Measurements from ENCODE around the gene YDJC. TPM values are rescaled to one million over a fixed set of nuclear protein-coding genes. Genes with fewer than 3 reads are reported as not detected.
"Not testable (repeated sequence)": the region's sequence is repeated elsewhere in the genome, so short reads cannot be mapped to it uniquely, and the experiment has no call there.

YDJC gene
- total RNA-seq, 1 donor from 2014 or later: 80.8 TPM

DNA sequence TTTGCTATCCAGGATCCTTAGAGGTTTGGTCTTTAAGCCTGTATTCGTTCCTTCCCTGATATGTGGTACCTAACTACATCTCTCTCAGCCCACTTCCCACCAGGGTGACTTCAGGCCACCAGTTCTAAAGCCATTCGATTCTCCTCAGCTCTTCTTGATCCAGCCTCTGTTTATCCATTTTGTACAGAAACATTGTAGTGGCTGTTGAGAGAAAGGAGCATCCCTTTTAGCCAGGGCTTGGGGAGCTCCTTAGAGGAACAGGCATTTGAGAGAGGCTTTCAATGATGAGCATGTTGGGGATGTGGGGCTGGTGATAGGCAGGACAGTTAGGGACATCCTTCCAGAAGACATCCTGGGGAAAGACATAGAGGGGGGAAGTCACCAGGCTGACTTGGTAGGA is 44.4 kb downstream of the YDJC start:
- TF ChIP-seq, protein P1, sequence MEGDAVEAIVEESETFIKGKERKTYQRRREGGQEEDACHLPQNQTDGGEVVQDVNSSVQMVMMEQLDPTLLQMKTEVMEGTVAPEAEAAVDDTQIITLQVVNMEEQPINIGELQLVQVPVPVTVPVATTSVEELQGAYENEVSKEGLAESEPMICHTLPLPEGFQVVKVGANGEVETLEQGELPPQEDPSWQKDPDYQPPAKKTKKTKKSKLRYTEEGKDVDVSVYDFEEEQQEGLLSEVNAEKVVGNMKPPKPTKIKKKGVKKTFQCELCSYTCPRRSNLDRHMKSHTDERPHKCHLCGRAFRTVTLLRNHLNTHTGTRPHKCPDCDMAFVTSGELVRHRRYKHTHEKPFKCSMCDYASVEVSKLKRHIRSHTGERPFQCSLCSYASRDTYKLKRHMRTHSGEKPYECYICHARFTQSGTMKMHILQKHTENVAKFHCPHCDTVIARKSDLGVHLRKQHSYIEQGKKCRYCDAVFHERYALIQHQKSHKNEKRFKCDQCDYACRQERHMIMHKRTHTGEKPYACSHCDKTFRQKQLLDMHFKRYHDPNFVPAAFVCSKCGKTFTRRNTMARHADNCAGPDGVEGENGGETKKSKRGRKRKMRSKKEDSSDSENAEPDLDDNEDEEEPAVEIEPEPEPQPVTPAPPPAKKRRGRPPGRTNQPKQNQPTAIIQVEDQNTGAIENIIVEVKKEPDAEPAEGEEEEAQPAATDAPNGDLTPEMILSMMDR (IDR thresholded peaks at IDR 0.05): no peak

DNA sequence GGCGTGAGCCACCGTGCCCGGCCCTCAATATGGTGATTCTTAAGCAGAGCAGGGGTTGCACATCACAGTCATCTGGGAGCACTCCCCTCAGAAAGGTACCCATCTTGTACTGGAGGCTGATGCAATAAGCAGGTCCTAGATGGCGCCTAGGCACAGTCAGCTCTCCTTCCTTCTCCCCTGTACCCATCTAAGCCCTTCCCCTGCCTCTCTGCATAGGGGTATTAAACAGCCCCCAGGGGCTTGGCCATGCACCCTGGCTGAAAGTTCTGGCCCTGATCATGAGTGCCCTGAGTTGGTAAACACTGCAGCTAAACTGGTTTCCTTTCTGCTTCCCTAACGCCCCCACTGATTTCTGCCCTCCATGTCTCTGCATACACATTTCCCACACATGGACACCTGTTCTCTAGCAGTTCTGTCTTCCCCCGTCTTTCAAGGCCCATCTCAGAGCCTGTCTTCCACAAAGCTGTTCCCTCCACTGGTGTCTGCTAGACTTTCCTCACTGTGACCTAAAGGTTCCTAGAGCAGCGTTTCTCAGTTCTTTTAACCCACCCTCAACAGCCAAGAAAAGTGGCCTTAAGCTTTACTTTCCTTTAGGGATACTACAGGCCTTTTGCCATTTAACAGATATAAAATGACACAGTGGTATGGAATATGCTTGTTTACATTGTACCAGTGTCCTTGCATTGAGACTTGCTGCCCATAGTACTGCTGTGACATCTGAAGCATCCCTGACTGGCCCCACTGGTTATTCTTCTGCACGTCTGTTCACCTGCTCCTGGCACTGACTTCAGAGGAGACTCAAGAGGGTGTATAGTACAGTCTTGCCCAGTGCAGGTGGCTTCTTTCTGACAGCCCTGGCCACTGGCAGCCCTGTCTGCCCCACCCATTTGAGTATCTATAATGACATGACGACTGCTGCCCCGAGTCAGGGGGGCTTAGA is 46.8 kb downstream of the YDJC start:
- H3K27ac ChIP-seq: no peak overlapping the region
- TF ChIP-seq, protein P1 (IDR thresholded peaks at IDR 0.05): no peak
- H3K4me3 ChIP-seq: no peak overlapping the region
- no peaks in the 10 kb centered on the region for H3K36me3 ChIP-seq
- no peaks in the 10 kb centered on the region for H3K27me3 ChIP-seq
- no peak for DNase-seq (ENCODE audit: low spot score in 2 of 2)
- intact Hi-C loops (cut with DNase I): no loop called here
- no peaks in the 10 kb centered on the region for H3K9me3 ChIP-seq
- peaks cover under 1 to 9% of the 10 kb centered on the region in 2 donors for H3K4me1 ChIP-seq

More for the DNA sequence above, 44.4 kb downstream of the YDJC start:
- intact Hi-C loops (cut with DNase I): no loop called here
- Histone ChIP-seq H3K27me3 (no peaks in the 10 kb centered on the region), H3K4me1 (peaks cover 0 to 19% of the 10 kb centered on the region in 2 donors), H3K9me3 (no peaks in the 10 kb centered on the region), H3K4me3 (no peak overlapping the region), H3K27ac (no peak overlapping the region), H3K36me3 (no peaks in the 10 kb centered on the region)
- no peak for DNase-seq (ENCODE audit: low spot score in 2 of 2)

DNA sequence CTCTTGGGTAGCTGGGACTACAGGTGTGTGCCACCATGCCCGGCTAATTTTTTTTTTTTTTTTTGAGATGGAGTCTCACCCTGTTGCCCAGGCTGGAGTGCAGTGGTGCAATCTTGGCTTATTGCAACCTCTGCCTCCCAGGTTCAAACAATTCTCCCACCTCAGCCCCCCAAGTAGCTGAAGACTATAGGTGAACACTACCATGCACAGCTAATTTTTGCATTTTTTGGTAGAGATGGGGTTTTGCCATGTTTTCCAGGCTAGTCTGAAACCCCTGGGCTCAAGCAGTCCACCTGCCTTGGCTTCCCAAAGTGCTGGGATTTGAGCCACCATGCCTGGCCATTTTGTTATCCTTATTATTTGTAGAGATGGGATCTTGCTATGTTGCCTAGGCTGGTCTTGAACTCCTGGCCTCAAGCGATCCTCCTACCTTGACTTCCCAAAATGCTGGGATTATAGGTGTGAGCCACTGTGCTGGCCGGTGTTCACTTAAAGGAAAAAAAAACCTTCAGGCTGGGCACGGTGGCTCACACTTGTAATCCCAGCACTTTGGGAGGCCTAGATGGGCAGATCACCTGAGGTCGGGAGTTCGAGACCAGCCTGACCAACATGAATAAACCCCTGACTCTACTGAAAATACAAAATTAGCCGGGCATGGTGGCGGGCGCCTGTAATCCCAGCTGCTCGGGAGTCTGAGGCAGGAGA is 48.7 kb downstream of the YDJC start:
- H3K4me3 ChIP-seq; H3K9me3 ChIP-seq; DNase-seq (ENCODE audit: low spot score in 2 of 2); H3K27ac ChIP-seq; H3K27me3 ChIP-seq; H3K36me3 ChIP-seq; intact Hi-C loops (cut with DNase I): not testable (repeated sequence)
- peaks cover 2 to 14% of the 10 kb centered on the region in 2 donors for H3K4me1 ChIP-seq

DNA sequence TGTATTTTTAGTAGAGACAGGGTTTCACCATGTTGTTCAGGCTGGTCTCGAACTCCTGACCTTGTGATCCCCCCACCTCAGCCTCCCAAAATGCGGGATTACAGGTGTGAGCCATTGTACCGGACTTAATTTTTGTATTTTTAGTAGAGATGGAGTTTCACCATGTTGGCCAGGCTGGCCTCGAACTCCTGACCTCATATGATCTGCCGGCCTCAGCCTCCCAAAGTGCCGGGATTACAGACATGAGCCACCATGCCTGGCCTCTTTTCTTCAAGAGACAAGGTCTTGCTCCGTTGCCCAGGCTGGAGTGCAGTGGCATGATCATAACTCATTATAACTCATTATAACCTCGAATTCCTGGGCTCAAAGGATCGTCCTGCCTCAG is 49.2 kb downstream of the YDJC start:
- not testable (repeated sequence) for H3K9me3 ChIP-seq, H3K27me3 ChIP-seq

DNA sequence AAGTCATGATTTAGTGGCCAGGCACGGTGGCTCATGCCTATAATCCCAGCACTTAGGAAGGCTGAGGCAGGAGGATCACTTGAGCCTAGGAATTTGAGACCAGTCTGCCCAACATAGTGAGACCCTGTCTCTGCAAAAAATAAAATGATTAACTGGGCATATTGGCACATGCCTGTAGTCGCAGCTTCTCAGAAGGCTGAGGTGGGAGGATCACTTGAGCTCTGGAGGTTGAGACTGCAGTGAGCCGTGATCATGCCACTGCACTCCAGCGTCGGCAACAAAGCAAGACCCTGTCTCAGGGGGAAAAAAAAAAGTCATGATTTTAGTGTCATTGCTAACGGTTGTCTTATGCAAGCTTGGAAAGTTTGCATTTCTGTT is 50.4 kb downstream of the YDJC start:
- Histone ChIP-seq H3K4me3 (no peak overlapping the region), H3K9me3 (no peaks in the 10 kb centered on the region), H3K27me3 (no peaks in the 10 kb centered on the region), H3K4me1 (peaks cover 3 to 15% of the 10 kb centered on the region in 2 donors), H3K36me3 (no peaks in the 10 kb centered on the region), H3K27ac (no peak overlapping the region)
- intact Hi-C loops (cut with DNase I): no loop called here
- TF ChIP-seq, protein P1 (IDR thresholded peaks at IDR 0.05): no peak
- no peak for DNase-seq (ENCODE audit: low spot score in 2 of 2)

More for the DNA sequence above, 49.2 kb downstream of the YDJC start:
- intact Hi-C loops (cut with DNase I); H3K27ac ChIP-seq; H3K36me3 ChIP-seq; H3K4me3 ChIP-seq; DNase-seq (ENCODE audit: low spot score in 2 of 2): not testable (repeated sequence)
- peaks cover 2 to 14% of the 10 kb centered on the region in 2 donors for H3K4me1 ChIP-seq

Other genes starting within 250 kb of the YDJC start
- not detected for gene RIMBP3B, start 246.3 kb downstream of the YDJC start, total RNA-seq
- gene HIC2, start 212.7 kb downstream of the YDJC start, total RNA-seq: 8.2 TPM
- gene TMEM191C, start 162.6 kb downstream of the YDJC start, total RNA-seq: not detected
- not detected for gene RIMBP3C, start 78.6 kb downstream of the YDJC start, total RNA-seq
- 22.0 TPM for gene UBE2L3, start 62.3 kb downstream of the YDJC start, total RNA-seq
- gene CCDC116, start 2.7 kb upstream of the YDJC start, total RNA-seq: not detected
- gene SDF2L1, start 12.3 kb upstream of the YDJC start, total RNA-seq: 37.4 TPM
- gene PPIL2, start 36.0 kb upstream of the YDJC start, total RNA-seq: 36.3 TPM
- gene YPEL1, start 105.8 kb upstream of the YDJC start, total RNA-seq: 1.1 TPM
- gene MAPK1, start 237.6 kb upstream of the YDJC start, total RNA-seq: 43.3 TPM